Calu3 (cell line): Measurements from ENCODE around the gene LGI2. TPM values are rescaled to one million over a fixed set of nuclear protein-coding genes. Genes with fewer than 3 reads are reported as not detected.
"Not testable (repeated sequence)": the region's sequence is repeated elsewhere in the genome, so short reads cannot be mapped to it uniquely, and the experiment has no call there.

Experiments
- BruUV-seq: library from RNA; stranded (reverse); fragments of 400-500 nt; replicated peaks from 2 replicates; lab custom pipeline; 2021; lab: Mats Ljungman, UMichigan
- CTCF ChIA-PET: fragments of 300-600 bp; sonication (Branson Sonifier 250); formaldehyde crosslinking; loops from one replicate; lab custom pipeline; 2022; ENCODE audit warnings: antibody characterized with exemption; lab: Charles Lee
- DNase-seq: peaks from one replicate; pipeline ENCODE4 v3.0.0; 2022
- H3K27ac Mint-ChIP-seq: one replicate; pipeline ENCODE4 v1.8.0; 2022; ENCODE audit warnings: mixed read lengths; ENCODE audit not compliant: unreplicated experiment
- H3K27me3 Mint-ChIP-seq: one replicate; pipeline ENCODE4 v1.8.0; 2022; ENCODE audit warnings: mixed read lengths; ENCODE audit not compliant: unreplicated experiment
- H3K36me3 Mint-ChIP-seq: one replicate; pipeline ENCODE4 v1.8.0; 2022; ENCODE audit warnings: mild to moderate bottlenecking, moderate library complexity, mixed read lengths; ENCODE audit not compliant: insufficient read depth, unreplicated experiment
- H3K4me1 Mint-ChIP-seq: one replicate; pipeline ENCODE4 v1.8.0; 2022; ENCODE audit warnings: mild to moderate bottlenecking, low read depth, mixed read lengths; ENCODE audit not compliant: unreplicated experiment
- H3K4me3 Mint-ChIP-seq: one replicate; pipeline ENCODE4 v1.8.0; 2022; ENCODE audit warnings: mild to moderate bottlenecking, low read depth, moderate library complexity, mixed read lengths; ENCODE audit not compliant: unreplicated experiment
- H3K9me3 Mint-ChIP-seq: one replicate; pipeline ENCODE4 v1.8.0; 2022; ENCODE audit warnings: low read depth, mixed read lengths; ENCODE audit not compliant: unreplicated experiment
- CTCF ChIP-seq: fragments of 200-600 bp; IDR thresholded peaks from one replicate; pipeline ENCODE4 v1.8.0; 2022; ENCODE audit warnings: antibody characterized with exemption; ENCODE audit not compliant: unreplicated experiment
- intact Hi-C: fragments of 100-400 bp; cut with micrococcal nuclease; formaldehyde crosslinking; loops from one replicate; pipeline ENCODE4 v1.10.0; 2022; ENCODE audit not compliant: unreplicated experiment
- total RNA-seq: library from RNA; stranded (reverse); gene quantifications from 2 replicates; pipeline ENCODE4 v1.2.3, GENCODE V29; 2022

The LGI2 gene
- total RNA-seq, 1 experiment from 2014 or later, result 0.59 TPM

- Mint-ChIP-seq H3K36me3 (no peaks in the 10 kb centered on the region), H3K27ac (no peak overlapping the region), H3K9me3 (peaks cover 3% of the 10 kb centered on the region), H3K4me1 (peaks cover 10% of the 10 kb centered on the region), H3K4me3 (no peak overlapping the region), H3K27me3 (peaks cover 31% of the 10 kb centered on the region)
- BruUV-seq, result no TSS peak
- no peak for DNase-seq
- TF ChIP-seq CTCF, result no peak
- intact Hi-C loops, result no loop called here
- CTCF ChIA-PET, result no interaction called here
These were observed 28.1 kb upstream of the LGI2 start for GRCh38 chr4:25058796-25059195.

- no peak for TF ChIP-seq CTCF
- Mint-ChIP-seq H3K9me3 (peaks cover 3% of the 10 kb centered on the region), H3K27me3 (peaks cover 31% of the 10 kb centered on the region), H3K36me3 (no peaks in the 10 kb centered on the region), H3K4me1 (peaks cover 4% of the 10 kb centered on the region), H3K27ac (no peak overlapping the region), H3K4me3 (no peak overlapping the region)
- no peak for DNase-seq
- intact Hi-C loops, result no loop called here
- CTCF ChIA-PET, result no interaction called here
- no TSS peak for BruUV-seq
These were observed 26.6 kb upstream of the LGI2 start for GRCh38 chr4:25057299-25057698.

GRCh38 chr4:25052037-25052436 is 21.3 kb upstream of the LGI2 start:
- H3K4me1 Mint-ChIP-seq, H3K36me3 Mint-ChIP-seq, DNase-seq, intact Hi-C loops, H3K4me3 Mint-ChIP-seq, H3K27ac Mint-ChIP-seq, CTCF ChIA-PET, BruUV-seq, H3K9me3 Mint-ChIP-seq: not testable (repeated sequence)
- H3K27me3 Mint-ChIP-seq, result peaks cover 20% of the 10 kb centered on the region

- H3K4me3 Mint-ChIP-seq, result no peak overlapping the region
- peaks cover 15% of the 10 kb centered on the region for H3K27me3 Mint-ChIP-seq
- H3K9me3 Mint-ChIP-seq, result no peaks in the 10 kb centered on the region
- CTCF ChIA-PET, result no interaction called here
- DNase-seq, result no peak
- intact Hi-C loops, result no loop called here
- H3K27ac Mint-ChIP-seq, result no peak overlapping the region
- no TSS peak for BruUV-seq
- no peaks in the 10 kb centered on the region for H3K36me3 Mint-ChIP-seq
- TF ChIP-seq CTCF, result no peak
- no peaks in the 10 kb centered on the region for H3K4me1 Mint-ChIP-seq
These were observed 20.8 kb upstream of the LGI2 start for GRCh38 chr4:25051534-25051933.

- no peak for DNase-seq
- H3K4me1 Mint-ChIP-seq, result no peaks in the 10 kb centered on the region
- no peak for TF ChIP-seq CTCF
- H3K4me3 Mint-ChIP-seq, result no peak overlapping the region
- no peak overlapping the region for H3K27ac Mint-ChIP-seq
- intact Hi-C loops, result no loop called here
- no TSS peak for BruUV-seq
- H3K36me3 Mint-ChIP-seq, result no peaks in the 10 kb centered on the region
- peaks cover 16% of the 10 kb centered on the region for H3K27me3 Mint-ChIP-seq
- no peaks in the 10 kb centered on the region for H3K9me3 Mint-ChIP-seq
- CTCF ChIA-PET, result no interaction called here
These were observed 19.8 kb upstream of the LGI2 start for GRCh38 chr4:25050370-25051078.
